HepG2 (cell line): ENCODE results near the gene LRP1B.

Experiments used
- CTCF ChIP-seq: sonication (generic); formaldehyde crosslinking; IDR thresholded peaks from 2 replicates; pipeline ENCODE4 v1.5.0; 2020; ENCODE audit warnings: mild to moderate bottlenecking, missing genetic modification reagents, moderate library complexity
- HMGXB4 ChIP-seq, 2 experiments: sonication (generic) in 1 of 2; formaldehyde crosslinking in 1 of 2; IDR thresholded peaks; 2 replicates each; pipeline versions ENCODE4 v1.4.0 to v1.6.1; 2018 to 2020; ENCODE audit warnings: missing genetic modification reagents in 2 of 2, borderline replicate concordance in 1 of 2, low read depth in 1 of 2, mild to moderate bottlenecking in 1 of 2, missing biosample characterization in 1 of 2
- HNRNPLL ChIP-seq: fragments of 200-400 bp; formaldehyde crosslinking; IDR thresholded peaks from 2 replicates; pipeline ENCODE4 v1.6.1; 2017; ENCODE audit warnings: mild to moderate bottlenecking, low read depth, low read length; ENCODE audit not compliant: poor library complexity, severe bottlenecking
- NR2C2 ChIP-seq: sonication (generic); formaldehyde crosslinking; IDR thresholded peaks from 2 replicates; pipeline ENCODE4 v1.4.0; 2020; ENCODE audit warnings: missing genetic modification reagents, mild to moderate bottlenecking, moderate library complexity, borderline replicate concordance
- ZBTB7B ChIP-seq: sonication (generic); formaldehyde crosslinking; IDR thresholded peaks from 2 replicates; pipeline ENCODE4 v1.4.0; 2020; ENCODE audit warnings: missing genetic modification reagents
- ZNF329 ChIP-seq: sonication (generic); formaldehyde crosslinking; IDR thresholded peaks from 2 replicates; pipeline ENCODE4 v1.9.0; 2021; ENCODE audit warnings: low read depth, mild to moderate bottlenecking, missing genetic modification reagents
- ZNF503 ChIP-seq: sonication (generic); formaldehyde crosslinking; IDR thresholded peaks from 2 replicates; pipeline ENCODE4 v1.4.0; 2020; ENCODE audit warnings: missing genetic modification reagents

- TF ChIP-seq NR2C2 (CRISPR knock-in tag) (no peak), CTCF (no peak), ZNF329 (no peak), ZNF503 (CRISPR knock-in tag) (no peak), HNRNPLL (no peak), ZBTB7B (CRISPR knock-in tag) (no peak), HMGXB4 (CRISPR knock-in tag; IDR thresholded peaks at IDR 0.05; ENCODE audit: borderline replicate concordance in 1 of 2, low read depth in 1 of 2) (no peak)
These were observed 1621.1 kb downstream of the LRP1B start for GRCh38 chr2:140509765-140510164.
